Body of pancreas (tissue), 4 donors: ENCODE measurements around the gene TMEM217.
"Not testable (repeated sequence)": the region's sequence is repeated elsewhere in the genome, so short reads cannot be mapped to it uniquely, and the experiment has no call there.

Source experiments
- POLR2A ChIP-seq, 3 donors: fragments of 450-650 bp; IDR thresholded peaks; one replicate each; pipeline ENCODE4 v1.6.1; 2016; ENCODE audit warnings: antibody characterized with exemption in 3 of 3, mild to moderate bottlenecking in 2 of 3
- TF ChIP-seq, protein P1 (sequence below), 7 experiments: fragments of 450-650 bp in 4 of 7; fragments of 200-600 bp in 3 of 7; sonication (generic) in 3 of 7; IDR thresholded peaks; one replicate each; pipeline ENCODE4 v1.5.1; 2016 to 2019; ENCODE audit warnings: antibody characterized with exemption in 7 of 7

DNA sequence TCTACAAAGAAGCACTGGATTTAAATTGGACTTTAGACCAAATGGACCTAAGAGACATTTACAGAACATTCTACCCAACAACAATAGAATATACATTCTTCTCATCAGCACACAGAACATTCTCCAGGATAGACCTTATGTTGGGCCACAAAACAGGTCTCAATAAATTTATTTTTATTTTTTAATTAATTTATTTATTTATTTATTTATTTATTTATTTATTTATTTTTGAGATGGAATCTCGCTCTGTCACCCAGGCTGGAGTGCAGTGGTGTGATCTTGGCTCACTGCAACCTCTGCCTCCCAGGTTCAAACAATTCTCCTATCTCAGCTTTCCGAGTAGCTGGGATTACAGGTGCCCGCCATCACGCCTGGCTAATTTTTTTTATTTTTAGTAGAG, 61.5 kb downstream of the TMEM217 start:
- not testable (repeated sequence) for TF ChIP-seq POLR2A (IDR thresholded peaks at IDR 0.05)
- TF ChIP-seq, protein P1, sequence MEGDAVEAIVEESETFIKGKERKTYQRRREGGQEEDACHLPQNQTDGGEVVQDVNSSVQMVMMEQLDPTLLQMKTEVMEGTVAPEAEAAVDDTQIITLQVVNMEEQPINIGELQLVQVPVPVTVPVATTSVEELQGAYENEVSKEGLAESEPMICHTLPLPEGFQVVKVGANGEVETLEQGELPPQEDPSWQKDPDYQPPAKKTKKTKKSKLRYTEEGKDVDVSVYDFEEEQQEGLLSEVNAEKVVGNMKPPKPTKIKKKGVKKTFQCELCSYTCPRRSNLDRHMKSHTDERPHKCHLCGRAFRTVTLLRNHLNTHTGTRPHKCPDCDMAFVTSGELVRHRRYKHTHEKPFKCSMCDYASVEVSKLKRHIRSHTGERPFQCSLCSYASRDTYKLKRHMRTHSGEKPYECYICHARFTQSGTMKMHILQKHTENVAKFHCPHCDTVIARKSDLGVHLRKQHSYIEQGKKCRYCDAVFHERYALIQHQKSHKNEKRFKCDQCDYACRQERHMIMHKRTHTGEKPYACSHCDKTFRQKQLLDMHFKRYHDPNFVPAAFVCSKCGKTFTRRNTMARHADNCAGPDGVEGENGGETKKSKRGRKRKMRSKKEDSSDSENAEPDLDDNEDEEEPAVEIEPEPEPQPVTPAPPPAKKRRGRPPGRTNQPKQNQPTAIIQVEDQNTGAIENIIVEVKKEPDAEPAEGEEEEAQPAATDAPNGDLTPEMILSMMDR (IDR thresholded peaks at IDR 0.05): not testable (repeated sequence)
